Mucosa of descending colon (tissue), 3 donors: Measurements from ENCODE around the gene ZSCAN10. TPM values are rescaled to one million over a fixed set of nuclear protein-coding genes. Genes with fewer than 3 reads are reported as not detected.
A peak's percentile ranks its signal among the peaks of the same experiment; 100 is the strongest.
"Not testable (repeated sequence)": the region's sequence is repeated elsewhere in the genome, so short reads cannot be mapped to it uniquely, and the experiment has no call there.

Source experiments
- ATAC-seq: fragments of 200-7000 bp; cut with Tn5 transposase; one replicate; pipeline ENCODE4 v1.9.1; 2020; ENCODE audit warnings: mild to moderate bottlenecking, moderate library complexity
- DNase-seq, 3 donors: peaks; one replicate each; pipeline ENCODE4 v3.0.0-alpha.2; 2020
- H3K36me3 ChIP-seq: fragments of 200-600 bp; one replicate; pipeline ENCODE4 v1.8.0; 2021; ENCODE audit warnings: low read depth, mild to moderate bottlenecking
- H3K4me1 ChIP-seq: fragments of 200-600 bp; one replicate; pipeline ENCODE4 v1.8.0; 2021; ENCODE audit warnings: low read depth, mild to moderate bottlenecking
- H3K4me3 ChIP-seq: fragments of 200-600 bp; one replicate; pipeline ENCODE4 v1.8.0; 2021; ENCODE audit warnings: mild to moderate bottlenecking
- H3K9me3 ChIP-seq: fragments of 200-600 bp; one replicate; pipeline ENCODE4 v1.8.0; 2021; ENCODE audit warnings: mild to moderate bottlenecking
- CTCF ChIP-seq: fragments of 200-600 bp; IDR thresholded peaks from one replicate; pipeline ENCODE4 v1.8.0; 2022; ENCODE audit warnings: antibody characterized with exemption, mild to moderate bottlenecking
- intact Hi-C, 2 donors: fragments of 100-400 bp; cut with DNase I in 1 of 2; cut with micrococcal nuclease in 1 of 2; formaldehyde crosslinking; loops; one replicate each; pipeline versions ENCODE4 v1.11.0 to v1.11.1; 2022; cut with DNase I, micrococcal nuclease
- total RNA-seq, 3 donors: library from RNA; stranded (reverse); fragmentation: NEBNext Ultra II Directional in 2 of 3; extraction: Animal tissue kit (Norgen Biotek cat#: 25700) in 2 of 3; gene quantifications; one replicate each; pipeline versions ENCODE4 v1.2.1 to v1.2.4, GENCODE V29; 2021 to 2023
- donor health status: DM: no; HTN: no; CAD: no; lungs with moderate emphysema.
- donor health status: DM: no; HTN: no; CAD: no.
- donor health status: DM: no; HTN: yes; CAD: no.

The ZSCAN10 gene
- total RNA-seq, 3 donors from 2014 or later: not detected

GRCh38 chr16:3071655-3072054, 27.4 kb downstream of the ZSCAN10 start:
- no peak for TF ChIP-seq CTCF
- H3K4me1 ChIP-seq: peaks cover 7% of the 10 kb centered on the region
- H3K4me3 ChIP-seq: no peak overlapping the region
- no peak for ATAC-seq
- H3K36me3 ChIP-seq: no peaks in the 10 kb centered on the region
- DNase-seq: peak in 2 of 3 donors; percentile 20 to 22
- H3K9me3 ChIP-seq: no peaks in the 10 kb centered on the region
- intact Hi-C loops: no loop called here

DNA sequence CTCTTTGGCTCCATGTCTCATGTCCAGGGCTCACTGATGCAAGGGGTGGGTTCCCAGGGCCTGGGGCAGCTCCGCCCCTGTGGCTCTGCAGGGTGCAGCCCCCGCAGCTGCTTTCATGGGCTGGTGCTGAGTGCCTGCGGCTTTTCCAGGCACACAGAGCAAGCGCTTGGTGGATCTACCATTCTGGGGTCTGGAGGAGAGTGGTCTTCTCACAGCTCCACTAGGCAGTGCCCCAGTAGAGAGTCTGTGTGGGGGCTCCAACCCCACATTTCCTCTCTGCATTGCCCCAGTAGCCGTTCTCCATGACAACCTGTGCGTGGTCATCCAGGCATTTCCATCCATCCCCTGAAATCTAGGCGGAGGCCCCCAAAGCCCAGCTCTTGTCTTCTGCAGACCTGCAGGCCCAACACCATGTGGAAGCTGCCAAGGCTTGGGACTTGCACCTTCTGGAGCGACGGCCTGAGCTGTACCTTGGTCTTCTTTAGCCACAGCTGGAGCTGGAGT, 28.4 kb downstream of the ZSCAN10 start:
- intact Hi-C loops: no loop called here
- H3K4me3 ChIP-seq: no peak overlapping the region
- DNase-seq (peak in 2 of 3 donors; percentile 22 to 40), ATAC-seq (no peak)
- no peaks in the 10 kb centered on the region for H3K9me3 ChIP-seq
- H3K4me1 ChIP-seq: peaks cover 7% of the 10 kb centered on the region
- no peak for TF ChIP-seq CTCF
- H3K36me3 ChIP-seq: no peaks in the 10 kb centered on the region

DNA sequence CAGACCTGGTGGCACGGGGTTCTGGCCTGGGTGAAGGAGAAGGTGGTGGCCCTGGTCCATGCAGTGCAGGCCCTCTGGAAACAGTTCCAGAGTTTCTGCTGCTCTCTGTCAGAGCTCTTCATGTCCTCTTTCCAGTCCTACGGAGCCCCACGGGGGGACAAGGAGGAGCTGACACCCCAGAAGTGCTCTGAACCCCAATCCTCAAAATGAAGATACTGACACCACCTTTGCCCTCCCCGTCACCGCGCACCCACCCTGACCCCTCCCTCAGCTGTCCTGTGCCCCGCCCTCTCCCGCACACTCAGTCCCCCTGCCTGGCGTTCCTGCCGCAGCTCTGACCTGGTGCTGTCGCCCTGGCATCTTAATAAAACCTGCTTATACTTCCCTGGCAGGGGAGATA, 29.9 kb downstream of the ZSCAN10 start:
- peaks cover 22% of the 10 kb centered on the region for H3K4me1 ChIP-seq
- ATAC-seq, intact Hi-C loops, H3K9me3 ChIP-seq, H3K36me3 ChIP-seq, H3K4me3 ChIP-seq: not testable (repeated sequence)
- DNase-seq: peak in 2 of 3 donors; percentile 25 to 34

GRCh38 chr16:3068487-3068886, 30.6 kb downstream of the ZSCAN10 start:
- ATAC-seq (no peak), DNase-seq (peak in 2 of 3 donors; percentile 42 to 46)
- H3K36me3 ChIP-seq: no peaks in the 10 kb centered on the region
- intact Hi-C loops: no loop called here
- H3K9me3 ChIP-seq: no peaks in the 10 kb centered on the region
- no peak overlapping the region for H3K4me3 ChIP-seq
- peaks cover 29% of the 10 kb centered on the region for H3K4me1 ChIP-seq
- no peak for TF ChIP-seq CTCF

- DNase-seq (peak in 1 of 3 donors; percentile 48), ATAC-seq (no peak)
- Histone ChIP-seq H3K4me1 (peaks cover 36% of the 10 kb centered on the region), H3K36me3 (no peaks in the 10 kb centered on the region), H3K4me3 (peak overlapping the region; percentile 4), H3K9me3 (no peaks in the 10 kb centered on the region)
- no peak for TF ChIP-seq CTCF
- intact Hi-C loops: no loop called here
These were observed 32.7 kb downstream of the ZSCAN10 start for GRCh38 chr16:3066440-3066748.

DNA sequence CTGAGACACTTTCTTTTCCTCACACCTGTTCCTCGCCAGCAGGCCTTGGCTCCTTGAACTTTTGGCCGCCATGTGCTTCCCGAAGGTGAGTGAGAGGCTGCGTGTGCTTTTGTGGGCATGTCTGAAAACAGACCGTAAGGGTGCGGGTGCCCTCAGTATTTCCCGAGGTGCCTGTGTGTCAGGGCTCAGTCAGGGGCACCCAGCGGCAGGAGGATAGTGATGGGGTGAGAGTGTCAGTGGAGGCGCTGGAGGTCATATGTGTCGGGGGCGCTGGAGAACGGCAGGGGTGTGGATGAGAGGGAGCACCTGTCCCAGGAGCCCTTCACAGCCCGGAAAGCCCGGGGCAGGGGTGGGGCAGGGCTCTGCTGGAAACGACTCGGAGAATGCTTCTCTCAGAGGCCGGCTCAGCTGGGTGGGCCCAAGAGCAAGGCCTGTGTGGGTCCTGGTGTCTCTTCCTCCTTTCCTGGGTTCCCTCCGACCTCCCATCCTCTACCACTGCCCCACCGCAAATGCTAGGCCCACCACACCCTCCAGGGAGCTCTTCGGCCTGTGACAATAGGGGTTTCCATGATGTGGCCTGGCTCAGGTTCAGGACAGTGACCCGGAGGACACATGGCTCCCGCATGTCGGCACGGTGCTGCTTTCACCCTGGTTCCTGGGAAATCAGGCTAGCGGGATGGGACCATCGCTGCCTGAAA, 33.2 kb downstream of the ZSCAN10 start:
- no peak for TF ChIP-seq CTCF
- peak; percentile 41 to 68 (median 63) for DNase-seq
- no peaks in the 10 kb centered on the region for H3K9me3 ChIP-seq
- peaks cover 36% of the 10 kb centered on the region for H3K4me1 ChIP-seq
- H3K36me3 ChIP-seq: no peaks in the 10 kb centered on the region
- intact Hi-C loops: no loop called here
- H3K4me3 ChIP-seq: peak overlapping the region; percentile 4
- peak; percentile 32 for ATAC-seq
